PC-9 (cell line): ENCODE results near the gene SLC30A2. TPM values are rescaled to one million over a fixed set of nuclear protein-coding genes. Genes with fewer than 3 reads are reported as not detected.

Experiments used
- BruUV-seq: library from RNA; stranded (reverse); fragments of 400-500 nt; replicated peaks from 2 replicates; lab custom pipeline; 2021; lab: Mats Ljungman, UMichigan
- CTCF ChIA-PET: fragments of 300-600 bp; sonication (Branson Sonifier 250); formaldehyde crosslinking; loops from one replicate; lab custom pipeline; 2022; ENCODE audit warnings: antibody characterized with exemption; lab: Charles Lee
- POLR2A ChIA-PET: fragments of 300-600 bp; sonication (Branson Sonifier 250); formaldehyde crosslinking; loops from one replicate; lab custom pipeline; 2022; ENCODE audit warnings: antibody characterized with exemption; ENCODE audit not compliant: unreplicated experiment; lab: Charles Lee
- DNase-seq, 2 experiments: peaks; one replicate each; pipeline versions ENCODE4 v3.0.0 to v3.0.0-alpha.2; 2015 to 2022; ENCODE audit warnings: mixed read lengths in 1 of 2
- H2AFZ ChIP-seq: fragments of 200-600 bp; sonication (generic); 2 replicates; pipeline ENCODE4 v1.8.1; 2017; ENCODE audit warnings: antibody characterized with exemption
- H3F3A ChIP-seq: fragments of 200-600 bp; sonication (generic); 2 replicates; pipeline ENCODE4 v1.8.1; 2017; ENCODE audit warnings: antibody characterized with exemption, mild to moderate bottlenecking, low read depth; ENCODE audit not compliant: insufficient read depth
- H3K27ac ChIP-seq: fragments of 200-600 bp; sonication (generic); 2 replicates; pipeline ENCODE4 v1.6.1; 2016; ENCODE audit warnings: mixed run types
- H3K27me3 ChIP-seq: fragments of 200-600 bp; sonication (generic); 2 replicates; pipeline ENCODE4 v1.6.1; 2016; ENCODE audit warnings: low read depth, mixed run types; ENCODE audit not compliant: insufficient read depth
- H3K36me3 ChIP-seq: fragments of 200-600 bp; sonication (generic); 2 replicates; pipeline ENCODE4 v1.6.1; 2016; ENCODE audit warnings: low read depth, mixed run types
- H3K4me1 ChIP-seq: fragments of 200-600 bp; sonication (generic); replicated peaks from 2 replicates; pipeline ENCODE4 v1.6.1; 2016; ENCODE audit warnings: mixed run types; ENCODE audit not compliant: insufficient read depth
- H3K4me2 ChIP-seq: fragments of 200-600 bp; sonication (generic); 2 replicates; pipeline ENCODE4 v1.6.1; 2017; ENCODE audit warnings: mixed run types
- H3K4me3 ChIP-seq: fragments of 200-600 bp; sonication (generic); 2 replicates; pipeline ENCODE4 v1.6.1; 2016; ENCODE audit warnings: mixed run types
- H3K79me2 ChIP-seq: fragments of 200-600 bp; sonication (generic); 2 replicates; pipeline ENCODE4 v1.6.1; 2017; ENCODE audit warnings: low read depth, mixed run types
- H3K9me2 ChIP-seq: fragments of 200-600 bp; sonication (generic); 2 replicates; pipeline ENCODE4 v1.8.1; 2017; ENCODE audit warnings: mild to moderate bottlenecking; ENCODE audit not compliant: insufficient read depth
- H3K9me3 ChIP-seq: fragments of 200-600 bp; sonication (generic); 2 replicates; pipeline ENCODE4 v1.8.1; 2016; ENCODE audit warnings: low read depth; ENCODE audit not compliant: insufficient read depth
- H4K20me1 ChIP-seq: fragments of 200-600 bp; sonication (generic); 2 replicates; pipeline ENCODE4 v1.8.1; 2017; ENCODE audit not compliant: insufficient read depth
- EZH2 ChIP-seq: fragments of 200-600 bp; sonication (generic); IDR thresholded peaks from 2 replicates; pipeline ENCODE4 v1.8.0; 2017; ENCODE audit warnings: antibody characterized with exemption, low read depth
- intact Hi-C: fragments of 100-400 bp; cut with micrococcal nuclease; formaldehyde crosslinking; loops from one replicate; pipeline ENCODE4 v1.10.0; 2022; ENCODE audit not compliant: unreplicated experiment
- total RNA-seq: library from RNA; stranded (reverse); gene quantifications from 2 replicates; pipeline ENCODE4 v1.2.3, GENCODE V29; 2021
- TF ChIP-seq, protein P1 (sequence below): fragments of 200-600 bp; sonication (generic); conservative IDR thresholded peaks from 2 replicates; pipeline ENCODE4 v1.6.1; 2017; ENCODE audit warnings: mixed run types, antibody characterized with exemption, mild to moderate bottlenecking, moderate library complexity

The SLC30A2 gene
- total RNA-seq, 1 experiment from 2014 or later, result not detected

DNA sequence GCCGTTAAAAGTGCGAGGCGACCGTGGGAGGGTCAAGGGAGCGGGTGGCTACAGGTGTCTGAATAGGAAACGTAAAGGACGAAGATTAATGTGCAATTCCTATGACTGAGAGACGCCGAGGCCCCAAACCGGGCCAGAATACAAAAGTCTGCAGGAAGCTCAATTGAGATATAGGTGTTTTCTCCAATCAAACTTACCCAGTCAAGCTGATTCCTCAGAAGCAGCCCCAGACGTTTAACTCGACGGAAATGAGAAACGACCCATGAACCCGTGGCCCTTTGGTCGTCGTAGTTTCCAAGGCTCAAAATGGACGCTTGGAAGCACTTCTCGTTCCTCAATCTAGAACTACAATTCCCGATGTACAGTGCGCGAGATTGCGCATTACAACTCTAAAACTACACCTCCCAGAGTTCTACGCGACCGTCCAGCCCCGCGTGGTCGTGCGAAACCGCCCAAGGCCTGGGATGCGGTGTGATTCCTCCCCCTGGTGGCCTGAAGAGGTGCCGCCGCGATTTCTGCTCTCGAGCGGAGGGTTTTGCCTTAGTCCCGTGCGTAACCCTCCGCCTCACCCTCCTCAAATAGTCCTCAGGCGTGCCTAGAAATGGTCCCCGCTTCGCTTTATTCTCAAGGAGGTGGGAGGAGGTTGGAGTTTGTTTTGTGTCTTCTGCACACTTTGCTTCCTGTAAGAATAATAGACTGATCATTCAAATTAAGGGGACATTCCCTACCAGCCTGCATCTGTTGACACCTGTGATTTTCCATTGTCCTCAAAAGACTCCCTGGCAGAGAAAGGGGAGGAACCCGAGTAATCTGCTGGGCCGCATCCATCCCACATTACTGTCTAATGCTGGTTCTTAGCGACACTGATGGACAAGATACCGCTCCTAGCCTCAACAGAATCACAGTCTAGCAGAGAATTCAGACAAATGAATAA lies 47.8 kb downstream of the SLC30A2 start, which contains the start of gene PAFAH2:
TSS of gene PAFAH2 (minus strand) at position 236 of the 934 bp plus-strand sequence. CDS start 7,247 bp downstream, outside the sequence.
- intact Hi-C loops, result loop anchor here (1.0 to 5.0 kb wide), 5 partner anchors 93 to 386 kb away; no protein-coding TSS in a partner anchor
- POLR2A ChIA-PET, result interaction anchor here (0.6 to 1.1 kb wide), 9 partner anchors 108 to 802 kb away, joined by 3 to 19 read pairs (median 5); partner anchors contain the start of gene MTFR1L
- no TSS peak for BruUV-seq

DNA sequence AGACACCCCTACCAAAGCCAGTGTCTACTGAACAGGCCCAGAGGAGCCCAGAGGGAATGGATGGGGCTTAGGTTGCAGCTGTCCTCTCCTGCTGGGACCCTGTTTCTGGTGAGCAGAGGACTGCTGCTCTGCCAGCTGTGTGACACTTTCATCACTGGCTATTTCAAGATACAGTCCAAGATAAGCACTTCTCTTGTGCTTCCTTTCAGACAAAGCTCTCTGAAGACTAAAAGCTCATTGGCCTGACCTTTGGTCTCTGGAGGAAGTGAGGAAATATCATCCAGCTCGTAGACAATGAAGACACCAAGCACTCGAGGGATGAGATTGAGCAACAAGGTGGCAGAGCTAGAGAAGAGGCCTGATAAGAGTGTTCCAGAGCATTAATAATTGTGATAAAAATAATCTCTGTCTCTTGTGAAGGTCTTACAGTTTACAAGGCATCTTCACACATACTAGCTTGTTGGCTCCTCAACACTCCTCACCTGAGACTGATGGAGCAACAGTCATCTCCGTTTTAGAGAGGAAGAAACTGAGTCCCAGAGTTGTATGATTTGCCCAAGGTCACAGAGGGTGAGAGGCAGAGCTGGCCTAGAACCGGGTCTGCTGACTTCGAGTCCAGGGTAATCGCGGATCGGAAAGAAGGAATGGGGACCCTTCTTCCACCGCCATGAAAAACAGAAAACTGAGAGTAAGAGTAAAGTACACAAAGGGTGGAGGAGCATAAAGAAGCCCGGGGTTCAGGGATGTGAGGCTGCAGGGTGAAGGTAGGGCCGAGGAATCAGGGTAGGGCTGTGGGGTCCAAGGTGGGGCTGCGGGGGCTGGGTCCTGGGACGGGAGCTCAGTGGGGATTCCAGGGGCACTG lies 48.7 kb downstream of the SLC30A2 start:
- Histone ChIP-seq H3K79me2 (no peaks in the 10 kb centered on the region), H4K20me1 (no peaks in the 10 kb centered on the region), H3K9me3 (no peaks in the 10 kb centered on the region), H3K9me2 (no peaks in the 10 kb centered on the region), H3K36me3 (no peaks in the 10 kb centered on the region), H3K4me3 (peak overlapping the region; percentile 69), H3K27ac (0 out of 2 replicates have a peak overlapping the region, but pooled peaks have one; percentile 1), H3K4me2 (peak overlapping the region; percentile 95), H3K27me3 (no peaks in the 10 kb centered on the region), H3K4me1 (peaks cover 12% of the 10 kb centered on the region), H2AFZ (peak overlapping the region; percentile 84), H3F3A (peaks cover 7% of the 10 kb centered on the region; the same call in 1 of the 2 replicates)
- POLR2A ChIA-PET, result interaction anchor here (0.6 to 1.1 kb wide), 10 partner anchors 101 to 802 kb away, joined by 3 to 19 read pairs (median 6); partner anchors contain the start of gene MTFR1L
- TSS peak; percentile 66 for BruUV-seq
- CTCF ChIA-PET, result interaction anchor here (0.6 to 2.3 kb wide), 22 partner anchors 20 to 1337 kb away, joined by 3 to 25 read pairs (median 4); no protein-coding TSS in a partner anchor
- TF ChIP-seq, protein P1, sequence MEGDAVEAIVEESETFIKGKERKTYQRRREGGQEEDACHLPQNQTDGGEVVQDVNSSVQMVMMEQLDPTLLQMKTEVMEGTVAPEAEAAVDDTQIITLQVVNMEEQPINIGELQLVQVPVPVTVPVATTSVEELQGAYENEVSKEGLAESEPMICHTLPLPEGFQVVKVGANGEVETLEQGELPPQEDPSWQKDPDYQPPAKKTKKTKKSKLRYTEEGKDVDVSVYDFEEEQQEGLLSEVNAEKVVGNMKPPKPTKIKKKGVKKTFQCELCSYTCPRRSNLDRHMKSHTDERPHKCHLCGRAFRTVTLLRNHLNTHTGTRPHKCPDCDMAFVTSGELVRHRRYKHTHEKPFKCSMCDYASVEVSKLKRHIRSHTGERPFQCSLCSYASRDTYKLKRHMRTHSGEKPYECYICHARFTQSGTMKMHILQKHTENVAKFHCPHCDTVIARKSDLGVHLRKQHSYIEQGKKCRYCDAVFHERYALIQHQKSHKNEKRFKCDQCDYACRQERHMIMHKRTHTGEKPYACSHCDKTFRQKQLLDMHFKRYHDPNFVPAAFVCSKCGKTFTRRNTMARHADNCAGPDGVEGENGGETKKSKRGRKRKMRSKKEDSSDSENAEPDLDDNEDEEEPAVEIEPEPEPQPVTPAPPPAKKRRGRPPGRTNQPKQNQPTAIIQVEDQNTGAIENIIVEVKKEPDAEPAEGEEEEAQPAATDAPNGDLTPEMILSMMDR, result no peak
- TF ChIP-seq EZH2, result no peak
- no peak for DNase-seq
- intact Hi-C loops, result loop anchor here (5.0 kb wide), 1 partner anchor 385 kb away; no protein-coding TSS in a partner anchor

More for the DNA sequence above, 47.8 kb downstream of the SLC30A2 start, which contains the start of gene PAFAH2:
- Histone ChIP-seq H3K9me3 (no peaks in the 10 kb centered on the region), H3K27me3 (no peaks in the 10 kb centered on the region), H3K4me3 (peak within 1 kb of the TSS; percentile 69), H4K20me1 (no peaks in the 10 kb centered on the region), H3K4me2 (peak within 1 kb of the TSS; percentile 95), H2AFZ (peak within 1 kb of the TSS; percentile 84), H3K9me2 (no peaks in the 10 kb centered on the region), H3K27ac (0 out of 2 replicates have a peak within 1 kb of the TSS, but pooled peaks have one; percentile 1), H3F3A (peaks cover 7% of the 10 kb centered on the region; the same call in 1 of the 2 replicates), H3K36me3 (no peaks in the 10 kb centered on the region), H3K79me2 (no peaks in the 10 kb centered on the region), H3K4me1 (peaks cover 12% of the 10 kb centered on the region)
- CTCF ChIA-PET, result interaction anchor here (0.6 to 2.3 kb wide), 21 partner anchors 19 to 1337 kb away, joined by 3 to 25 read pairs (median 3); no protein-coding TSS in a partner anchor
- peak; percentile 91 for DNase-seq
- no peak for TF ChIP-seq EZH2
- TF ChIP-seq, protein P1, result peak; percentile 85
